Measurements from ENCODE around the gene GRIP1.

GRCh38 chr12:66598608-66599007 is 80.3 kb downstream of the GRIP1 start:
- TF ChIP-seq CTCF (IDR thresholded peaks at IDR 0.05 in 2 of 3, conservative IDR thresholded peaks at IDR 0.05 in 1 of 3; ENCODE audit: control insufficient read depth in 2 of 3, extremely low read depth in 1 of 3, insufficient read depth in 1 of 3, low read depth in 3 of 3, low read length in 3 of 3) (no peak), NR2F1 (conservative IDR thresholded peaks at IDR 0.05) (no peak), POLR2A (IDR thresholded peaks at IDR 0.05; ENCODE audit: low read depth, low read length) (no peak), ASH2L (IDR thresholded peaks at IDR 0.05; ENCODE audit: borderline replicate concordance, low read depth) (no peak), SPI1 (IDR thresholded peaks at IDR 0.05; ENCODE audit: borderline replicate concordance, insufficient read depth, low read depth, low read length) (no peak), EP300 (IDR thresholded peaks at IDR 0.05; ENCODE audit: borderline replicate concordance in 1 of 2, control insufficient read depth in 1 of 2, low read depth in 2 of 2, low read length in 2 of 2) (no peak), ZBTB4 (CRISPR knock-in tag; IDR thresholded peaks at IDR 0.05) (no peak), ATF3 (IDR thresholded peaks at IDR 0.05; ENCODE audit: borderline replicate concordance, extremely low read depth, low read depth, low read length) (no peak), CHD2 (IDR thresholded peaks at IDR 0.05; ENCODE audit: borderline replicate concordance, low read depth, low read length) (no peak), MAX (IDR thresholded peaks at IDR 0.05; ENCODE audit: low read depth, low read length) (no peak), NR2C2 (IDR thresholded peaks at IDR 0.05; ENCODE audit: borderline replicate concordance, control insufficient read depth, insufficient read length, low read depth) (no peak), HDAC2 (IDR thresholded peaks at IDR 0.05) (no peak)

All from GM12878 (cell line).